Measurements from ENCODE around the gene HGFAC. TPM values are rescaled to one million over a fixed set of nuclear protein-coding genes. Genes with fewer than 3 reads are reported as not detected.
"Not testable (repeated sequence)": the region's sequence is repeated elsewhere in the genome, so short reads cannot be mapped to it uniquely, and the experiment has no call there.

The HGFAC gene
- total RNA-seq, 1 experiment from 2014 or later: 0.20 TPM

DNA sequence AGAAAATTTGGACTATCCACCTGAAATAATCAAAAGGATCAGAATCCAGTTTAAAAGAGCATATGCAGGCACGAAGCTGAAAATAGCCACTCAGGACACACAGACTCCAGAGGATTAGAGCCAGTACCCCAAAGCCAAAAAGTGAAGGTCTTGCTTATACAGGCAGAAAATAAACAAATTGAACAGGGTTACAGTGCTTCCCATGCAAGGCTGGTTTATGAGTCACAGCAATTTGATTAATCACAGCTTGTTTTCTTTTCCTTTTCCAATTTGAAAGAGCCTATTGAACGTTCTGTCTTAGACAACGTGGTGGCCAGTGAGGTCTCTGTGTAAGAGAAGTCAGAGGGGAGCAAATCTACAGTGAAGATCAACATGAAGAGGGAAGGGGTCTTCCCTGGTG, 10.2 kb downstream of the HGFAC start:
- POLR2A ChIA-PET: no interaction called here

DNA sequence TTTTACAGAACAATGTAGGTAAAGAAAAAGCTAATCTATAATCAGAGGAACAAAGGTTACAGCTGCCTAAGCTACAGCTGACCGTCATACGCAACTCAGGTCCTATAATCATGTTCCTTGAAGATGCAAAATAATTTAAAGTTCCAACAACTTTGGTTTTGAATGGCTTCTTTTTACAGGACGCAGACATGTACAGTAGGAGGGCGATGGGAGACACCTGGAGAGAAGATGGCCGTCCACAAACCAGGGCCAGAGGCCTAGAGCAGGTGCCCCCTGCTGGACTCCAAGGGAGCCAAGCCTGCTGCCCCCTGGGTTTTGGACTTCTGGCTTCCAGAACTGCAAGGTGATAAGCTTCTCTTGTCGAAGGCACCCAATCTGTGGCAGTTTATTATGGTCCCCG, 10.6 kb downstream of the HGFAC start:
- ATAC-seq (peak; percentile 65), DNase-seq (ENCODE audit: low spot score) (peak; percentile 48)
- H3K4me1 Mint-ChIP-seq: no peaks in the 10 kb centered on the region
- peaks cover 51% of the 10 kb centered on the region for H3K27me3 Mint-ChIP-seq (ENCODE audit: low read depth)
- TF ChIP-seq NR1H2 (CRISPR knock-in tag; IDR thresholded peaks at IDR 0.05) (no peak), ZNF263 (CRISPR knock-in tag; IDR thresholded peaks at IDR 0.05; ENCODE audit: low read depth) (no peak), ZNF138 (CRISPR knock-in tag; conservative IDR thresholded peaks at IDR 0.05) (no peak), EMX1 (CRISPR knock-in tag; IDR thresholded peaks at IDR 0.05) (no peak), NFYB (CRISPR knock-in tag; conservative IDR thresholded peaks at IDR 0.05; ENCODE audit: low read depth) (no peak), ZNF219 (CRISPR knock-in tag; IDR thresholded peaks at IDR 0.05; ENCODE audit: borderline replicate concordance) (no peak), MYBL2 (CRISPR knock-in tag; IDR thresholded peaks at IDR 0.05) (no peak), ZBTB21 (CRISPR knock-in tag; IDR thresholded peaks at IDR 0.05; ENCODE audit: borderline replicate concordance) (no peak)
- TF ChIP-seq, protein P1, sequence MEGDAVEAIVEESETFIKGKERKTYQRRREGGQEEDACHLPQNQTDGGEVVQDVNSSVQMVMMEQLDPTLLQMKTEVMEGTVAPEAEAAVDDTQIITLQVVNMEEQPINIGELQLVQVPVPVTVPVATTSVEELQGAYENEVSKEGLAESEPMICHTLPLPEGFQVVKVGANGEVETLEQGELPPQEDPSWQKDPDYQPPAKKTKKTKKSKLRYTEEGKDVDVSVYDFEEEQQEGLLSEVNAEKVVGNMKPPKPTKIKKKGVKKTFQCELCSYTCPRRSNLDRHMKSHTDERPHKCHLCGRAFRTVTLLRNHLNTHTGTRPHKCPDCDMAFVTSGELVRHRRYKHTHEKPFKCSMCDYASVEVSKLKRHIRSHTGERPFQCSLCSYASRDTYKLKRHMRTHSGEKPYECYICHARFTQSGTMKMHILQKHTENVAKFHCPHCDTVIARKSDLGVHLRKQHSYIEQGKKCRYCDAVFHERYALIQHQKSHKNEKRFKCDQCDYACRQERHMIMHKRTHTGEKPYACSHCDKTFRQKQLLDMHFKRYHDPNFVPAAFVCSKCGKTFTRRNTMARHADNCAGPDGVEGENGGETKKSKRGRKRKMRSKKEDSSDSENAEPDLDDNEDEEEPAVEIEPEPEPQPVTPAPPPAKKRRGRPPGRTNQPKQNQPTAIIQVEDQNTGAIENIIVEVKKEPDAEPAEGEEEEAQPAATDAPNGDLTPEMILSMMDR (IDR thresholded peaks at IDR 0.05): no peak
- TF ChIP-seq, protein P2, sequence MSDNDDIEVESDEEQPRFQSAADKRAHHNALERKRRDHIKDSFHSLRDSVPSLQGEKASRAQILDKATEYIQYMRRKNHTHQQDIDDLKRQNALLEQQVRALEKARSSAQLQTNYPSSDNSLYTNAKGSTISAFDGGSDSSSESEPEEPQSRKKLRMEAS (CRISPR knock-in tag; IDR thresholded peaks at IDR 0.05): no peak
- TF ChIP-seq, protein P3, sequence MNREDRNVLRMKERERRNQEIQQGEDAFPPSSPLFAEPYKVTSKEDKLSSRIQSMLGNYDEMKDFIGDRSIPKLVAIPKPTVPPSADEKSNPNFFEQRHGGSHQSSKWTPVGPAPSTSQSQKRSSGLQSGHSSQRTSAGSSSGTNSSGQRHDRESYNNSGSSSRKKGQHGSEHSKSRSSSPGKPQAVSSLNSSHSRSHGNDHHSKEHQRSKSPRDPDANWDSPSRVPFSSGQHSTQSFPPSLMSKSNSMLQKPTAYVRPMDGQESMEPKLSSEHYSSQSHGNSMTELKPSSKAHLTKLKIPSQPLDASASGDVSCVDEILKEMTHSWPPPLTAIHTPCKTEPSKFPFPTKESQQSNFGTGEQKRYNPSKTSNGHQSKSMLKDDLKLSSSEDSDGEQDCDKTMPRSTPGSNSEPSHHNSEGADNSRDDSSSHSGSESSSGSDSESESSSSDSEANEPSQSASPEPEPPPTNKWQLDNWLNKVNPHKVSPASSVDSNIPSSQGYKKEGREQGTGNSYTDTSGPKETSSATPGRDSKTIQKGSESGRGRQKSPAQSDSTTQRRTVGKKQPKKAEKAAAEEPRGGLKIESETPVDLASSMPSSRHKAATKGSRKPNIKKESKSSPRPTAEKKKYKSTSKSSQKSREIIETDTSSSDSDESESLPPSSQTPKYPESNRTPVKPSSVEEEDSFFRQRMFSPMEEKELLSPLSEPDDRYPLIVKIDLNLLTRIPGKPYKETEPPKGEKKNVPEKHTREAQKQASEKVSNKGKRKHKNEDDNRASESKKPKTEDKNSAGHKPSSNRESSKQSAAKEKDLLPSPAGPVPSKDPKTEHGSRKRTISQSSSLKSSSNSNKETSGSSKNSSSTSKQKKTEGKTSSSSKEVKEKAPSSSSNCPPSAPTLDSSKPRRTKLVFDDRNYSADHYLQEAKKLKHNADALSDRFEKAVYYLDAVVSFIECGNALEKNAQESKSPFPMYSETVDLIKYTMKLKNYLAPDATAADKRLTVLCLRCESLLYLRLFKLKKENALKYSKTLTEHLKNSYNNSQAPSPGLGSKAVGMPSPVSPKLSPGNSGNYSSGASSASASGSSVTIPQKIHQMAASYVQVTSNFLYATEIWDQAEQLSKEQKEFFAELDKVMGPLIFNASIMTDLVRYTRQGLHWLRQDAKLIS (CRISPR knock-in tag; IDR thresholded peaks at IDR 0.05; ENCODE audit: borderline replicate concordance): no peak
- TF ChIP-seq, protein P4, sequence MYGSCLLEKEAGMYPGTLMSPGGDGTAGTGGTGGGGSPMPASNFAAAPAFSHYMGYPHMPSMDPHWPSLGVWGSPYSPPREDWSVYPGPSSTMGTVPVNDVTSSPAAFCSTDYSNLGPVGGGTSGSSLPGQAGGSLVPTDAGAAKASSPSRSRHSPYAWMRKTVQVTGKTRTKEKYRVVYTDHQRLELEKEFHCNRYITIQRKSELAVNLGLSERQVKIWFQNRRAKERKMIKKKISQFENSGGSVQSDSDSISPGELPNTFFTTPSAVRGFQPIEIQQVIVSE (CRISPR knock-in tag; IDR thresholded peaks at IDR 0.05; ENCODE audit: borderline replicate concordance): no peak
- TF ChIP-seq, protein P5, sequence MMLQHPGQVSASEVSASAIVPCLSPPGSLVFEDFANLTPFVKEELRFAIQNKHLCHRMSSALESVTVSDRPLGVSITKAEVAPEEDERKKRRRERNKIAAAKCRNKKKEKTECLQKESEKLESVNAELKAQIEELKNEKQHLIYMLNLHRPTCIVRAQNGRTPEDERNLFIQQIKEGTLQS (CRISPR knock-in tag; conservative IDR thresholded peaks at IDR 0.05): no peak
- TF ChIP-seq, protein P6, sequence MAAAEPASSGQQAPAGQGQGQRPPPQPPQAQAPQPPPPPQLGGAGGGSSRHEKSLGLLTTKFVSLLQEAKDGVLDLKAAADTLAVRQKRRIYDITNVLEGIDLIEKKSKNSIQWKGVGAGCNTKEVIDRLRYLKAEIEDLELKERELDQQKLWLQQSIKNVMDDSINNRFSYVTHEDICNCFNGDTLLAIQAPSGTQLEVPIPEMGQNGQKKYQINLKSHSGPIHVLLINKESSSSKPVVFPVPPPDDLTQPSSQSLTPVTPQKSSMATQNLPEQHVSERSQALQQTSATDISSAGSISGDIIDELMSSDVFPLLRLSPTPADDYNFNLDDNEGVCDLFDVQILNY (CRISPR knock-in tag; IDR thresholded peaks at IDR 0.05): no peak
- TF ChIP-seq, protein P7, sequence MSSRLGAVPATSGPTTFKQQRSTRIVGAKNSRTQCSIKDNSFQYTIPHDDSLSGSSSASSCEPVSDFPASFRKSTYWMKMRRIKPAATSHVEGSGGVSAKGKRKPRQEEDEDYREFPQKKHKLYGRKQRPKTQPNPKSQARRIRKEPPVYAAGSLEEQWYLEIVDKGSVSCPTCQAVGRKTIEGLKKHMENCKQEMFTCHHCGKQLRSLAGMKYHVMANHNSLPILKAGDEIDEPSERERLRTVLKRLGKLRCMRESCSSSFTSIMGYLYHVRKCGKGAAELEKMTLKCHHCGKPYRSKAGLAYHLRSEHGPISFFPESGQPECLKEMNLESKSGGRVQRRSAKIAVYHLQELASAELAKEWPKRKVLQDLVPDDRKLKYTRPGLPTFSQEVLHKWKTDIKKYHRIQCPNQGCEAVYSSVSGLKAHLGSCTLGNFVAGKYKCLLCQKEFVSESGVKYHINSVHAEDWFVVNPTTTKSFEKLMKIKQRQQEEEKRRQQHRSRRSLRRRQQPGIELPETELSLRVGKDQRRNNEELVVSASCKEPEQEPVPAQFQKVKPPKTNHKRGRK (CRISPR knock-in tag; IDR thresholded peaks at IDR 0.05; ENCODE audit: borderline replicate concordance): no peak
- TF ChIP-seq, protein P8, sequence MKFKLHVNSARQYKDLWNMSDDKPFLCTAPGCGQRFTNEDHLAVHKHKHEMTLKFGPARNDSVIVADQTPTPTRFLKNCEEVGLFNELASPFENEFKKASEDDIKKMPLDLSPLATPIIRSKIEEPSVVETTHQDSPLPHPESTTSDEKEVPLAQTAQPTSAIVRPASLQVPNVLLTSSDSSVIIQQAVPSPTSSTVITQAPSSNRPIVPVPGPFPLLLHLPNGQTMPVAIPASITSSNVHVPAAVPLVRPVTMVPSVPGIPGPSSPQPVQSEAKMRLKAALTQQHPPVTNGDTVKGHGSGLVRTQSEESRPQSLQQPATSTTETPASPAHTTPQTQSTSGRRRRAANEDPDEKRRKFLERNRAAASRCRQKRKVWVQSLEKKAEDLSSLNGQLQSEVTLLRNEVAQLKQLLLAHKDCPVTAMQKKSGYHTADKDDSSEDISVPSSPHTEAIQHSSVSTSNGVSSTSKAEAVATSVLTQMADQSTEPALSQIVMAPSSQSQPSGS (CRISPR knock-in tag; IDR thresholded peaks at IDR 0.05; ENCODE audit: borderline replicate concordance, low read depth): no peak
- CTCF ChIA-PET: interaction anchor here (1.2 to 2.0 kb wide), 5 partner anchors 14 to 134 kb away, joined by 3 to 11 read pairs (median 5); no protein-coding TSS in a partner anchor
- no peak overlapping the region for H3K27ac Mint-ChIP-seq
- H3K4me3 Mint-ChIP-seq: no peak overlapping the region
- H3K9me3 Mint-ChIP-seq: peaks cover 25% of the 10 kb centered on the region
- POLR2A ChIA-PET: no interaction called here
- peaks cover 15% of the 10 kb centered on the region for H3K36me3 Mint-ChIP-seq

More for the DNA sequence above, 10.2 kb downstream of the HGFAC start:
- Mint-ChIP-seq H3K4me3 (no peak overlapping the region), H3K4me1 (no peaks in the 10 kb centered on the region), H3K9me3 (peaks cover 25% of the 10 kb centered on the region), H3K27ac (no peak overlapping the region), H3K36me3 (peaks cover 15% of the 10 kb centered on the region), H3K27me3 (ENCODE audit: low read depth) (peaks cover 47% of the 10 kb centered on the region)
- TF ChIP-seq, protein P9, sequence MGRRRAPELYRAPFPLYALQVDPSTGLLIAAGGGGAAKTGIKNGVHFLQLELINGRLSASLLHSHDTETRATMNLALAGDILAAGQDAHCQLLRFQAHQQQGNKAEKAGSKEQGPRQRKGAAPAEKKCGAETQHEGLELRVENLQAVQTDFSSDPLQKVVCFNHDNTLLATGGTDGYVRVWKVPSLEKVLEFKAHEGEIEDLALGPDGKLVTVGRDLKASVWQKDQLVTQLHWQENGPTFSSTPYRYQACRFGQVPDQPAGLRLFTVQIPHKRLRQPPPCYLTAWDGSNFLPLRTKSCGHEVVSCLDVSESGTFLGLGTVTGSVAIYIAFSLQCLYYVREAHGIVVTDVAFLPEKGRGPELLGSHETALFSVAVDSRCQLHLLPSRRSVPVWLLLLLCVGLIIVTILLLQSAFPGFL (CRISPR knock-in tag; IDR thresholded peaks at IDR 0.05; ENCODE audit: borderline replicate concordance): no peak
- DNase-seq (ENCODE audit: low spot score) (no peak), ATAC-seq (no peak)
- CTCF ChIA-PET: interaction anchor here (1.2 to 2.0 kb wide), 6 partner anchors 10 to 133 kb away, joined by 3 to 11 read pairs (median 5); partner anchors contain the start of gene HGFAC

DNA sequence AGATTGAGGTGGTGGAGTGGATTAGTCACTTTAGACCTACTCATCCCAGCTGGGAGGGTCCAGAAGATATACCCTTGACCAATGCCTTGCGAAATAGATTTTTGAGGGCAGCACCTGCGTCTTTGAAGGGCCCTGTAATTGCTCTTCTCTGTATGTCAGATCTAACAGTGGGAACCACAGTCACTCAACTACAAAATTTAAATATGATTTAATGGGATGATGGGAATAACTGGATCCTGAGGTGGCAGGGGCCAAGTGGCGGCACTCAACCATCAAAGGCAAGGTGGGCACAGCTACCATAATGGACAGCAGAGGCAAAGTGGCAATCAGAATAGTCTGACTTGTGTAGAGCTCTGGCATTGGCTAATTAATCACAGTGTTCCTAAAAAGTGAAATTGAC, 13.8 kb downstream of the HGFAC start:
- H3K27ac Mint-ChIP-seq; ATAC-seq; POLR2A ChIA-PET; DNase-seq (ENCODE audit: low spot score); H3K4me3 Mint-ChIP-seq; H3K4me1 Mint-ChIP-seq: not testable (repeated sequence)
- Mint-ChIP-seq H3K27me3 (ENCODE audit: low read depth) (peaks cover 81% of the 10 kb centered on the region), H3K36me3 (peaks cover 15% of the 10 kb centered on the region), H3K9me3 (peaks cover 32% of the 10 kb centered on the region)
- CTCF ChIA-PET: interaction anchor here (1.4 kb wide), 1 partner anchor 109 kb away, joined by 3 read pairs; no protein-coding TSS in a partner anchor

Data from WTC11 (cell line).